Uterus (tissue), 4 donors: ENCODE measurements around the gene CREBL2. TPM values are rescaled to one million over a fixed set of nuclear protein-coding genes. Genes with fewer than 3 reads are reported as not detected.

ENCODE experiments used
- DNase-seq, 2 donors: peaks; one replicate each; pipeline ENCODE4 v3.0.0-alpha.2; 2019 to 2020
- H3K27ac ChIP-seq, 2 donors: fragments of 200-600 bp; sonication (generic); 1 replicate in 1 of 2; 2 replicates in 1 of 2; pipeline ENCODE4 v1.5.1; 2016 to 2018
- H3K27me3 ChIP-seq, 2 donors: fragments of 200-600 bp; sonication (generic); one replicate each; pipeline ENCODE4 v1.5.1; 2018 to 2019; ENCODE audit warnings: control low read depth in 1 of 2
- H3K36me3 ChIP-seq, 2 donors: fragments of 200-600 bp; sonication (generic); one replicate each; pipeline ENCODE4 v1.5.1; 2019; ENCODE audit warnings: control low read depth in 1 of 2
- H3K4me1 ChIP-seq, 2 donors: fragments of 200-600 bp; sonication (generic); one replicate each; pipeline ENCODE4 v1.5.1; 2018 to 2019; ENCODE audit warnings: control low read depth in 1 of 2
- H3K4me3 ChIP-seq, 2 donors: fragments of 200-600 bp; sonication (generic); 1 replicate in 1 of 2; 2 replicates in 1 of 2; pipeline ENCODE4 v1.5.1; 2018 to 2019; ENCODE audit warnings: mild to moderate bottlenecking in 1 of 2
- H3K9me3 ChIP-seq, 2 donors: fragments of 200-600 bp; sonication (generic); one replicate each; pipeline ENCODE4 v1.5.1; 2019; ENCODE audit warnings: control low read depth in 1 of 2
- POLR2A ChIP-seq, 2 donors: fragments of 450-650 bp; IDR thresholded peaks; one replicate each; pipeline ENCODE4 v1.6.1; 2016; ENCODE audit warnings: antibody characterized with exemption in 2 of 2, mild to moderate bottlenecking in 1 of 2, moderate library complexity in 1 of 2
- intact Hi-C: fragments of 100-400 bp; cut with DNase I; formaldehyde crosslinking; loops from one replicate; pipeline ENCODE4 v1.15.1; 2023; ENCODE audit warnings: low total_unique reads
- total RNA-seq, 4 donors: library from RNA; depleted of rRNA in 3 of 4; stranded (reverse); fragments of >200 nt in 3 of 4; gene quantifications; one replicate each; pipeline versions ENCODE4 v1.1.0 to v1.2.4, GENCODE V29; 2014 to 2023
- TF ChIP-seq, protein P1 (sequence below), 4 experiments: fragments of 200-600 bp in 2 of 4; fragments of 450-650 bp in 2 of 4; sonication (generic) in 2 of 4; IDR thresholded peaks; one replicate each; pipeline ENCODE4 v1.5.1; 2016 to 2019; ENCODE audit warnings: antibody characterized with exemption in 4 of 4, mild to moderate bottlenecking in 2 of 4, moderate library complexity in 1 of 4
- donor health status: DM: yes; HTN: yes; CAD: no.

The CREBL2 gene
- total RNA-seq, 4 donors from 2014 or later: 18.7 to 33.4 (median 28.3) TPM

GRCh38 chr12:12582895-12583303 is 28.8 kb upstream of the CREBL2 start:
- Histone ChIP-seq H3K36me3 (no peaks in the 10 kb centered on the region), H3K27ac (no peak overlapping the region), H3K4me1 (no peaks in the 10 kb centered on the region), H3K27me3 (no peaks in the 10 kb centered on the region), H3K9me3 (no peaks in the 10 kb centered on the region), H3K4me3 (no peak overlapping the region)
- no peak for DNase-seq
- TF ChIP-seq, protein P1, sequence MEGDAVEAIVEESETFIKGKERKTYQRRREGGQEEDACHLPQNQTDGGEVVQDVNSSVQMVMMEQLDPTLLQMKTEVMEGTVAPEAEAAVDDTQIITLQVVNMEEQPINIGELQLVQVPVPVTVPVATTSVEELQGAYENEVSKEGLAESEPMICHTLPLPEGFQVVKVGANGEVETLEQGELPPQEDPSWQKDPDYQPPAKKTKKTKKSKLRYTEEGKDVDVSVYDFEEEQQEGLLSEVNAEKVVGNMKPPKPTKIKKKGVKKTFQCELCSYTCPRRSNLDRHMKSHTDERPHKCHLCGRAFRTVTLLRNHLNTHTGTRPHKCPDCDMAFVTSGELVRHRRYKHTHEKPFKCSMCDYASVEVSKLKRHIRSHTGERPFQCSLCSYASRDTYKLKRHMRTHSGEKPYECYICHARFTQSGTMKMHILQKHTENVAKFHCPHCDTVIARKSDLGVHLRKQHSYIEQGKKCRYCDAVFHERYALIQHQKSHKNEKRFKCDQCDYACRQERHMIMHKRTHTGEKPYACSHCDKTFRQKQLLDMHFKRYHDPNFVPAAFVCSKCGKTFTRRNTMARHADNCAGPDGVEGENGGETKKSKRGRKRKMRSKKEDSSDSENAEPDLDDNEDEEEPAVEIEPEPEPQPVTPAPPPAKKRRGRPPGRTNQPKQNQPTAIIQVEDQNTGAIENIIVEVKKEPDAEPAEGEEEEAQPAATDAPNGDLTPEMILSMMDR (IDR thresholded peaks at IDR 0.05): no peak
- TF ChIP-seq POLR2A (IDR thresholded peaks at IDR 0.05): no peak
- intact Hi-C loops: no loop called here

- no peaks in the 10 kb centered on the region for H3K36me3 ChIP-seq
- intact Hi-C loops: no loop called here
- no peak for DNase-seq
- H3K9me3 ChIP-seq: no peaks in the 10 kb centered on the region
- TF ChIP-seq, protein P1 (IDR thresholded peaks at IDR 0.05): no peak
- no peak for TF ChIP-seq POLR2A (IDR thresholded peaks at IDR 0.05)
- no peaks in the 10 kb centered on the region for H3K27me3 ChIP-seq
- H3K4me1 ChIP-seq: no peaks in the 10 kb centered on the region
- no peak overlapping the region for H3K4me3 ChIP-seq
- H3K27ac ChIP-seq: no peak overlapping the region
Measured at GRCh38 chr12:12583510-12584178, 28.0 kb upstream of the CREBL2 start.

DNA sequence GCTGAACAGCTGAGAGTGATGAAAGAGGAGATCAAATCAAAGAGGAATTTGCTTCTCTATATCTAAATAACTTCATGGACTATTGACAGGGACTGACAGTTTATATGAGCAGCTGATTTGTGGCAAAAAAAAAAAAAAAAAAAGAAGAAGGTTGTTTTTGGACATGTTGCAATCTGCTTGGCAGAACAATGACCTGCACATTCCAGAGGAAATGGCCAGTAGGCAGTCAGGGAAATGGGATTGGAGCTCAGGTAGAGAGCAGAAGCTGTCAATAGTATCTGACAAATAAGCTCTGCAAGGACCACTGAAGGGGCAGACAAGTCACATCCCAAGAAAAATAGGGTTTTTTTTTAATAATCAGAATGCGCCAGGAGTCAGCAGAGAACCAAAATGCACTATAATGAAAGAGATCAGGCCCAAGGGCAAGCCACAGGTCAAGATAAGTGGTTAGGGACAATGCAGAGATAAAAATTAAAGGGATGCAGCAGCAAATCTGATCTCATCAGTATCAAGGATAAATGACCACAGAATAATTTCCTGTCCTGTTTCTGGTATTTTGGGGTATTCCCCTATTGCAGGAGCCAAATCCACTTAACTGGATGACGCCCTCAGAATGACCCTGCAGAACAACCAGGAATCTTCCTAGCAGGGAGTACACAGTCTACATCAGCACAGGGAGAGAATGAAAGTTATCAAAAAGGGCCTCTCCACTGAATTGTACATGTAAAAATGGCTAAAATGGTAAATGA is 26.4 kb upstream of the CREBL2 start:
- Histone ChIP-seq H3K9me3 (no peaks in the 10 kb centered on the region), H3K4me1 (no peaks in the 10 kb centered on the region), H3K36me3 (no peaks in the 10 kb centered on the region), H3K27me3 (no peaks in the 10 kb centered on the region), H3K27ac (no peak overlapping the region), H3K4me3 (no peak overlapping the region)
- TF ChIP-seq POLR2A (IDR thresholded peaks at IDR 0.05): no peak
- TF ChIP-seq, protein P1 (IDR thresholded peaks at IDR 0.05): no peak
- intact Hi-C loops: no loop called here
- DNase-seq: no peak

GRCh38 chr12:12586879-12587675 is 24.6 kb upstream of the CREBL2 start:
- Histone ChIP-seq H3K27me3 (no peaks in the 10 kb centered on the region), H3K9me3 (no peaks in the 10 kb centered on the region), H3K27ac (no peak overlapping the region), H3K4me1 (no peaks in the 10 kb centered on the region), H3K36me3 (no peaks in the 10 kb centered on the region), H3K4me3 (no peak overlapping the region)
- no peak for DNase-seq
- no peak for TF ChIP-seq POLR2A (IDR thresholded peaks at IDR 0.05)
- TF ChIP-seq, protein P1 (IDR thresholded peaks at IDR 0.05): no peak
- intact Hi-C loops: no loop called here
